SK-N-MC (cell line): Measurements from ENCODE around the gene ZCCHC7.
"Not testable (repeated sequence)": the region's sequence is repeated elsewhere in the genome, so short reads cannot be mapped to it uniquely, and the experiment has no call there.

Experiments
- DNase-seq: peaks from one replicate; pipeline ENCODE4 v3.0.0-alpha.2; 2011; ENCODE audit warnings: low read depth, low spot score
- H3K27ac ChIP-seq: fragments of 200-600 bp; sonication (generic); 2 replicates; pipeline ENCODE4 v1.5.1; 2016; ENCODE audit warnings: mixed run types
- H3K36me3 ChIP-seq: fragments of 200-600 bp; sonication (generic); 2 replicates; pipeline ENCODE4 v1.6.1; 2017; ENCODE audit warnings: antibody characterized with exemption, low read length, mixed read lengths; ENCODE audit not compliant: insufficient read depth
- H3K4me3 ChIP-seq: fragments of 200-600 bp; sonication (generic); 2 replicates; pipeline ENCODE4 v1.5.1; 2016
- H3K9ac ChIP-seq: fragments of 200-600 bp; sonication (generic); 2 replicates; pipeline ENCODE4 v1.8.0; 2017; ENCODE audit warnings: mixed run types, mixed read lengths; ENCODE audit not compliant: insufficient read length
- H3K9me3 ChIP-seq: fragments of 200-600 bp; sonication (generic); 2 replicates; pipeline ENCODE4 v1.6.1; 2017; ENCODE audit warnings: low read depth, mild to moderate bottlenecking, antibody characterized with exemption, low read length, moderate library complexity, mixed read lengths
- EZH2 ChIP-seq: fragments of 200-600 bp; sonication (generic); IDR thresholded peaks from one replicate; pipeline ENCODE4 v1.6.1; 2017; ENCODE audit warnings: antibody characterized with exemption
- FOXP2 ChIP-seq: optimal IDR thresholded peaks from 2 replicates; pipeline ENCODE3; 2011; ENCODE audit warnings: mild to moderate bottlenecking, moderate library complexity; ENCODE audit not compliant: insufficient read depth; ENCODE audit errors: extremely low read length, control extremely low read depth
- POLR2AphosphoS5 ChIP-seq: IDR thresholded peaks from 2 replicates; pipeline ENCODE4 v1.6.1; 2012; ENCODE audit warnings: mild to moderate bottlenecking, low read depth, low read length, borderline replicate concordance

Gene ZCCHC7

DNA sequence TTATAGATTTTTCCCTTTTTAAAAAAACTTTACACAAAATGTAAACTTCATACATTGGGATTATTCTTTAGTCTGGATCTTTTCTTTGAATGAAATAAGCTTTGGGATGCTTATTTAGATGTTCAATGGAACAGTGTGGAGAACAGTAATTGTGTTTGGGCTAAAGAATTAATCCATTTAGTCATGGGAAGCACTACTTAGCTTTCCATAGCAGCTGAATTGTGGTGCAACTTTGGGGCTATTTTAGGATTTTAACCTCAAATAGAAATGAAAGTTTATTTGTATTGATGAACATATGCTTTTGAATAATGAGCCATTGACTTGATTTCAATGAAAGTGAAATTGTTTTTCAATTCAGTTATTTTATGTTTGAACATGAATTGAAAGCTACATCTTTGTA lies 72.4 kb downstream of the ZCCHC7 start:
- TF ChIP-seq POLR2AphosphoS5 (no peak), EZH2 (no peak), FOXP2 (no peak)
- no peak for DNase-seq
- Histone ChIP-seq H3K27ac (no peak overlapping the region), H3K9me3 (no peaks in the 10 kb centered on the region), H3K9ac (no peak overlapping the region), H3K36me3 (no peaks in the 10 kb centered on the region; the same call in 1 of the 2 replicates), H3K4me3 (no peak overlapping the region)

DNA sequence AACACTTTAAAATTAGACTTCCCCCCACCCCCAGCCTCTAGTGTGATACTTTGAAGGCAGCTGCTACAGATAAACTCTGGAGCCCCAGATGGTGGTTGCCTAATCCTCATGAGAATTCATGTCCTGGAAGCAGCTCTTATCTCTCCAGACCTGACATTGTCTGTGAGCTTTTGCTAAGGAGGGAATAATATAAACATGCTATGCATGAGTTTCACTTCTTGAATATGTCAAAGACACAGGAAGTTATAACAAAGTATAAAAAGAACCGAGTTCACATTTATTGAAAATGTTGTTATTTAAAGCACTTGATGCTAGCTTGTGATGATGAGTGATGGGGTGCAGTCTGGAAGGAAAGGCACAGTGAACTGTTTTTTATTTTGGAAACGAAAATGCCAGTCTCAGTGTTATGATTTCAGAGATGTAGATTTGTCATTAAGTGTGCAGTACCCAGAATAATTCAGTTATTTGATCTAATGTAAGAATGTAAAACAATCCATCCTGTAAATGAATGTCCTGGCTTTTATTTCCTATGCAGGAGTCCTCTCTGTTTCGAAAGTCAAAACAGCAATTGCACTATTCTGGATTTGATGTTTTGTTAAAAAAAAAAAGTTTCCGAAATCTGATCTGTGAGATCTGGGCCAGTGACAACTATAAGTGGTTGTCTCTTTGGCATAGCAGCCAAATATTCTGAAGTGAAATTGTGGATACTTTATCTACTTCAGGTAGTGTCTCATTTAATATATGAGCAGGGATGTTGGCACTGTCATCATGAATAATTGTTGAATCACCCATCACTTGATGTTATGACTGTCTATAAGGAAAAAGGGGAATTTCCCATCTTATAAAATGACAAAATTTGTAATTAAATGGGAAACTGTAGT lies 77.0 kb downstream of the ZCCHC7 start:
- TF ChIP-seq EZH2 (no peak), FOXP2 (no peak), POLR2AphosphoS5 (no peak)
- H3K27ac ChIP-seq: no peak overlapping the region
- DNase-seq: no peak
- H3K4me3 ChIP-seq: no peak overlapping the region
- H3K9me3 ChIP-seq: no peaks in the 10 kb centered on the region
- no peak overlapping the region for H3K9ac ChIP-seq
- H3K36me3 ChIP-seq: no peaks in the 10 kb centered on the region

DNA sequence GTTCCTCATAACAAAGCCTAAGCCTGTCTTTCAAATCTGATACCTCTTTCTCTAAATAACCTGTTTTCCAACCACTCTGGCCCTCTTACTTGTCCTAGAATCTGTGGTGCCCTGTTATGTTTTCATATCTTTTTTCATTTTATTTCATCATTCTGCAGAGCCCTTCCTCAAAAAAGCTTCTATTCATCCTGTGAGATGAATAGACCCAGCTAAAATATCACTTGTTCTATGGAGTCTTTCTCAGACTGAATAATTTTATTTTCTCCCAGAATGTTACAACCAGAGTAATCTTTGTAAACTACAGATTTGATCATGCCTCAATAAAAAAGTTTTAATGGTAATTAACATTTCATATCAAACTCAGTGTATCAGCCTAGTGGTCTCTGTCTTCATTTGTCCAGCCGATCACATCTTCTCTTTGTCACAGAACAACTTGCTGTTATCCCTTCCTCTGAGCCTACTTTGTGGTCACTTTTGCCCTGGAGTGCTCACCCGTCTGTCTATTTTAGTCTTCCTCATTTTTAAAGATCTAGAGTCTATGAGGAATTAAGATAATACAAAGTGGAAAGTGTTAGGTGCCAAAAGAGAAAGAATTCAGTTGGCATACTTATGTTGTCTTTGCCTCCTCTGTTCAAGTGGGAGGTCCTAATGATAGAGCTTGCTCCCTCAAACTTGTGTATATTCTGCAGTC lies 77.8 kb downstream of the ZCCHC7 start:
- no peak overlapping the region for H3K4me3 ChIP-seq
- no peak for TF ChIP-seq FOXP2
- no peak for TF ChIP-seq POLR2AphosphoS5
- no peak for TF ChIP-seq EZH2
- DNase-seq: no peak
- peaks cover 3% of the 10 kb centered on the region; the same call in 1 of the 2 replicates for H3K9me3 ChIP-seq
- no peak overlapping the region for H3K9ac ChIP-seq
- peaks cover 5% of the 10 kb centered on the region; the same call in 1 of the 2 replicates for H3K36me3 ChIP-seq
- no peak overlapping the region for H3K27ac ChIP-seq

DNA sequence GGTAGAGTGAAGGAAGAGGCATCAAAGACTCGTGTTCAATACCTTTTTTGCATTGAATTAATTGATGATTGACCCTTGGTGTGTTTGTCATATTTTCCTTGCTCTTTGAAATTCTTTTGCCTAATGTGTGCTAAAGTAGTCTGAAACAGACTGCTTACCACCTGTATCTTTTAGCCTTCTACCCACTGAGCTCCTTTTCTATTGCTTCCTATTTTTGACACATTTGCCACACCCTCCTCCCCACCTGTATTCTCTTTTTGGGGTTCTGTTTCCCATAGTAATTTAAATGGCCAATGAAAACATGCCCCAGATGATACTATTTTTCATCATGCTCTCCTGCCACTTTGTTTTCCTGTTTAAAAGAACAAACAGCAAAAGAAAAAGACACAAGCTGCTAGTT lies 78.5 kb downstream of the ZCCHC7 start:
- TF ChIP-seq FOXP2 (no peak), EZH2 (no peak), POLR2AphosphoS5 (no peak)
- Histone ChIP-seq H3K27ac (no peak overlapping the region), H3K36me3 (peaks cover 10% of the 10 kb centered on the region), H3K9me3 (peaks cover 9% of the 10 kb centered on the region; the same call in 1 of the 2 replicates), H3K4me3 (no peak overlapping the region), H3K9ac (no peak overlapping the region)
- DNase-seq: no peak

DNA sequence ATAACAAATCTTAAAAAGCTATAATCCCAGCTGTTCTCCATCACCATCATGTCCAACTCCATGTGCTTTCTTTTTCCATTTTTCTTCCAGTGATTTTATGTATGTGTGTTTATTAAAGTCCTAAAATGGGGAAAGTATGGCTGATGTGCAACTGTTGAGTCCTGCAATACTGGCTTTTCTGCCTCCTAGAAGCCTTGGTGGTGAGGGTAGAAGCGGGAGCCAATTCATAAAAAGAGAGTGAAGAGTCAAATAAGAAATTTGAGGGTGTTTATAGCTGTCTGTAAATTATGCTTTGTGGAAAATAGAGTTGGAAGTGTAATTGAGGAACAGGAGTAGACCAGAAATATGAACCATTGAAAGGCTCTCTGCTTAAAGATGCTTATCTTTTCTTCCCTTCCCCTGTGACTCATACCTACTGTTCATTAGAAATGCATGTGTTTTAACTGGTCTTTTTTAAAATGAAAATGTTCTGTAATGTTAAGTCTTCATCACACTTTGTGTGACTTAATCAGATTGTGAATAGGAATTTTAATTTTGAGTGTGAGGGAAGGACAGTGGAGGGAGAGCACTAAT lies 80.1 kb downstream of the ZCCHC7 start:
- DNase-seq: no peak
- Histone ChIP-seq H3K9ac (no peak overlapping the region), H3K9me3 (peaks cover 10% of the 10 kb centered on the region; the same call in 1 of the 2 replicates), H3K36me3 (peaks cover 12% of the 10 kb centered on the region), H3K27ac (no peak overlapping the region), H3K4me3 (no peak overlapping the region)
- TF ChIP-seq EZH2 (no peak), FOXP2 (no peak), POLR2AphosphoS5 (no peak)

DNA sequence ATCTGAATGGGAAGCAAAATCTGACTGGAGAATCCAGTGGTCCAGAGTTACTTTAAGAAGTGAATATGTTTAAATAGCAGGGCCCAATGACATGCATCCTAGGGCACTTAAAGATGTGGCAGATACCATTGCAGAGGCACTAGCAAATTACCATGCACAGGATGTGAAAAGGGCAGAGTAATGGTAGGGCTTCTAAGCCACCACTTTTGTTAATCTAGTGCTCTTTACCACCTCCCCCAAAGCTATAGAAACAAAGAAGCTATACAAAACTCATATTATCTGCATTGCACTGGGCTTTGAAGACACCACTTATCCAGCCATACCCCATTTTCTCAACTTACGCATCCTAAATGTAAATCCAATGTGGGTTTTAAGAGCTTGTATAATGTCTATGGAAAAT lies 81.2 kb downstream of the ZCCHC7 start:
- DNase-seq: no peak

DNA sequence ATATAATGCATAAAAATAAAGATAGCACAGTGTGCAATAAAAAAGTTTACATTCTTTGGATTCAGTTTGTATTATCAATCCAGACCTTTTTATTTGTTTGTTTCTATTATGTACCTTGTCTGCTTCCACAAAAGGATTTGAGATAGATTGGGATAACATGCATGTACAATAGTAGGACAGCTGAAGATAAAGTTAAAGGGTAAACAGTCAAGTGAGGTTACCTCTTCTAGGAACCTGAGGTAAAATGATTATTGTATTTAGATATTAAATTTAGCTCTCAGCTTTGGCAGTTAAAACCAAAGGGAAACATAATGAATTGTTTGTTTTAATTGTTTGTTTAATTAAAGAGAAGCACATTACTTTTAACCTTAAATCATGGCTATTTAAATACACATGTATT lies 81.7 kb downstream of the ZCCHC7 start:
- H3K4me3 ChIP-seq: no peak overlapping the region

More for the DNA sequence above, 81.2 kb downstream of the ZCCHC7 start:
- Histone ChIP-seq H3K36me3 (peaks cover 13% of the 10 kb centered on the region), H3K9ac (no peak overlapping the region), H3K4me3 (no peak overlapping the region), H3K9me3 (peaks cover 10% of the 10 kb centered on the region; the same call in 1 of the 2 replicates), H3K27ac (no peak overlapping the region)
- TF ChIP-seq FOXP2 (no peak), EZH2 (no peak), POLR2AphosphoS5 (no peak)

DNA sequence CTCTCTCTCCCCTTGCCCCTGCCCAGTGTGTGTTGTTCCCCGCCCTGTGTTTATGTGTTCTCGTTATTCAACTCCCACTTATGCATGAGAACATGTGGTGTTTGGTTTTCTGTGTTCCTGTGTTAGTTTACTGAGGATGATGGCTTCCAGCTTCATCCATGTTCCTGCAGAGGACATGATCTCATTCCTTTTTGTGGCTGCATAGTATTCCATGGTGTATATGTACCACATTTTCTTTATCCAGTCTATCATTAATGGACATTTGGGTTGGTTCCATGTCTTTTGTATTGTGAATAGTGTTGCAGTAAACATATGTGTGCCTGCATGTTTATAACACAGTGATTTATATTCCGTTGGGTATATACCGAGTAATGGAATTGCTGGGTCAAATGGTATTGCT lies 83.1 kb downstream of the ZCCHC7 start:
- H3K4me3 ChIP-seq: not testable (repeated sequence)
- peaks cover 19% of the 10 kb centered on the region for H3K36me3 ChIP-seq

More for the DNA sequence above, 81.7 kb downstream of the ZCCHC7 start:
- H3K9me3 ChIP-seq: peaks cover 10% of the 10 kb centered on the region; the same call in 1 of the 2 replicates
- TF ChIP-seq FOXP2 (no peak), POLR2AphosphoS5 (no peak), EZH2 (no peak)
- H3K9ac ChIP-seq: no peak overlapping the region
- no peak overlapping the region for H3K27ac ChIP-seq
- H3K36me3 ChIP-seq: peaks cover 16% of the 10 kb centered on the region
- no peak for DNase-seq

More for the DNA sequence above, 83.1 kb downstream of the ZCCHC7 start:
- H3K9me3 ChIP-seq: peaks cover 10% of the 10 kb centered on the region; the same call in 1 of the 2 replicates
- not testable (repeated sequence) for DNase-seq, H3K9ac ChIP-seq, H3K27ac ChIP-seq
